HepG2 (cell line): ENCODE data around the gene SUPT4H1. TPM values are rescaled to one million over a fixed set of nuclear protein-coding genes. Genes with fewer than 3 reads are reported as not detected.

ENCODE experiments used
- ETV5 ChIP-seq: IDR thresholded peaks from 2 replicates; pipeline ENCODE4 v1.6.1; 2018; ENCODE audit warnings: missing biosample characterization, missing genetic modification reagents, inconsistent platforms, borderline replicate concordance
- FOXK1 ChIP-seq: sonication (generic); formaldehyde crosslinking; IDR thresholded peaks from 2 replicates; pipeline ENCODE4 v1.4.0; 2020; ENCODE audit warnings: low read depth, missing genetic modification reagents, borderline replicate concordance
- GFI1 ChIP-seq: sonication (generic); formaldehyde crosslinking; IDR thresholded peaks from 2 replicates; pipeline ENCODE4 v1.5.0; 2020; ENCODE audit warnings: missing genetic modification reagents, mild to moderate bottlenecking, borderline replicate concordance
- HDAC1 ChIP-seq: sonication (generic); formaldehyde crosslinking; IDR thresholded peaks from 2 replicates; pipeline ENCODE4 v1.5.1; 2020; ENCODE audit warnings: mild to moderate bottlenecking, missing genetic modification reagents
- HHEX ChIP-seq: IDR thresholded peaks from 2 replicates; pipeline ENCODE4 v1.6.1; 2016; ENCODE audit warnings: control low read depth
- HNF4G ChIP-seq, 2 experiments: sonication (generic) in 1 of 2; formaldehyde crosslinking in 1 of 2; IDR thresholded peaks; 2 replicates each; pipeline versions ENCODE4 v1.4.0 to v1.6.1; 2011 to 2020; ENCODE audit warnings: borderline replicate concordance in 2 of 2, low read depth in 2 of 2, mild to moderate bottlenecking in 2 of 2, low read length in 1 of 2, missing genetic modification reagents in 1 of 2, moderate library complexity in 1 of 2
- IRX3 ChIP-seq: sonication (generic); formaldehyde crosslinking; IDR thresholded peaks from 2 replicates; pipeline ENCODE4 v1.8.1; 2023; ENCODE audit warnings: mild to moderate bottlenecking, low read depth, missing genetic modification reagents, borderline replicate concordance
- ISX ChIP-seq: sonication (generic); formaldehyde crosslinking; conservative IDR thresholded peaks from 2 replicates; pipeline ENCODE4 v1.5.0; 2020; ENCODE audit warnings: missing genetic modification reagents
- NFKB2 ChIP-seq: sonication (generic); formaldehyde crosslinking; IDR thresholded peaks from 2 replicates; pipeline ENCODE4 v1.4.0; 2020; ENCODE audit warnings: missing genetic modification reagents, borderline replicate concordance
- NFKBIZ ChIP-seq: IDR thresholded peaks from 2 replicates; pipeline ENCODE4 v1.6.1; 2018; ENCODE audit warnings: missing genetic modification reagents, missing compliant biosample characterization
- RNF2 ChIP-seq: fragments of 450-650 bp; conservative IDR thresholded peaks from 2 replicates; pipeline ENCODE4 v1.6.1; 2016; ENCODE audit warnings: low read depth
- SAFB2 ChIP-seq: sonication (generic); formaldehyde crosslinking; IDR thresholded peaks from 2 replicates; pipeline ENCODE4 v1.5.1; 2020; ENCODE audit warnings: missing genetic modification reagents, low read depth, mild to moderate bottlenecking, borderline replicate concordance
- SALL2 ChIP-seq: sonication (generic); formaldehyde crosslinking; IDR thresholded peaks from 2 replicates; pipeline ENCODE4 v1.8.1; 2023; ENCODE audit warnings: mild to moderate bottlenecking, missing genetic modification reagents, inconsistent platforms
- ZNF12 ChIP-seq: sonication (generic); formaldehyde crosslinking; IDR thresholded peaks from 2 replicates; pipeline ENCODE4 v1.5.0; 2020; ENCODE audit warnings: missing genetic modification reagents
- ZNF549 ChIP-seq: sonication (generic); formaldehyde crosslinking; IDR thresholded peaks from 2 replicates; pipeline ENCODE4 v1.5.0; 2020; ENCODE audit warnings: missing genetic modification reagents
- ZNF703 ChIP-seq: sonication (generic); formaldehyde crosslinking; IDR thresholded peaks from 2 replicates; pipeline ENCODE4 v1.5.1; 2020; ENCODE audit warnings: missing genetic modification reagents, mild to moderate bottlenecking, moderate library complexity, borderline replicate concordance
- ZNF746 ChIP-seq: sonication (generic); formaldehyde crosslinking; IDR thresholded peaks from 2 replicates; pipeline ENCODE4 v1.8.0; 2022; ENCODE audit warnings: mild to moderate bottlenecking, missing genetic modification reagents
- ZSCAN9 ChIP-seq: IDR thresholded peaks from 2 replicates; pipeline ENCODE4 v1.6.1; 2016; ENCODE audit warnings: borderline replicate concordance
- polyA plus RNA-seq, 8 experiments: library from polyadenylated mRNA; depleted of rRNA in 3 of 8; stranded (reverse) in 7 of 8; unstranded in 1 of 8; fragments of >200 nt; fragmentation: Illumina TruSeq in 4 of 8; extraction: Trizol in 4 of 8; gene quantifications; 2 replicates each; pipeline versions ENCODE4 v1.2.1 to v1.2.3, GENCODE V29; 2011 to 2016; ENCODE audit warnings: low read depth in 4 of 8, missing spikeins in 1 of 8, mixed read lengths in 1 of 8; ENCODE audit not compliant: insufficient read depth in 1 of 8
- total RNA-seq, 5 experiments: library from RNA; depleted of rRNA; stranded (reverse); fragments of >200 nt; fragmentation: Illumina TruSeq; extraction: Trizol; gene quantifications; 2 replicates each; pipeline ENCODE4 v1.2.3, GENCODE V29; 2016; ENCODE audit warnings: low read depth in 1 of 5
- TF ChIP-seq, protein P1 (sequence below), 2 experiments: fragments of 450-650 bp in 1 of 2; sonication (generic) in 1 of 2; formaldehyde crosslinking; IDR thresholded peaks; 2 replicates each; pipeline versions ENCODE4 v1.5.0 to v1.8.0; 2020 to 2022; ENCODE audit warnings: mild to moderate bottlenecking in 1 of 2, missing genetic modification reagents in 1 of 2
- TF ChIP-seq, protein P2 (sequence below): sonication (generic); formaldehyde crosslinking; IDR thresholded peaks from 2 replicates; pipeline ENCODE4 v1.4.0; 2020; ENCODE audit warnings: mild to moderate bottlenecking, missing genetic modification reagents, borderline replicate concordance
- TF ChIP-seq, protein P3 (sequence below): sonication (generic); formaldehyde crosslinking; IDR thresholded peaks from 2 replicates; pipeline ENCODE4 v1.4.0; 2020; ENCODE audit warnings: mild to moderate bottlenecking, missing genetic modification reagents
- TF ChIP-seq, protein P4 (sequence below): sonication (generic); formaldehyde crosslinking; IDR thresholded peaks from 2 replicates; pipeline ENCODE4 v1.9.0; 2021; ENCODE audit warnings: missing genetic modification reagents, mild to moderate bottlenecking, borderline replicate concordance

SUPT4H1 gene
- total and polyA plus RNA-seq, 2 of the 13 experiments (the other 11 are each of a cell fraction or from before 2014, with no cell fraction given) = 155 to 244 TPM

DNA sequence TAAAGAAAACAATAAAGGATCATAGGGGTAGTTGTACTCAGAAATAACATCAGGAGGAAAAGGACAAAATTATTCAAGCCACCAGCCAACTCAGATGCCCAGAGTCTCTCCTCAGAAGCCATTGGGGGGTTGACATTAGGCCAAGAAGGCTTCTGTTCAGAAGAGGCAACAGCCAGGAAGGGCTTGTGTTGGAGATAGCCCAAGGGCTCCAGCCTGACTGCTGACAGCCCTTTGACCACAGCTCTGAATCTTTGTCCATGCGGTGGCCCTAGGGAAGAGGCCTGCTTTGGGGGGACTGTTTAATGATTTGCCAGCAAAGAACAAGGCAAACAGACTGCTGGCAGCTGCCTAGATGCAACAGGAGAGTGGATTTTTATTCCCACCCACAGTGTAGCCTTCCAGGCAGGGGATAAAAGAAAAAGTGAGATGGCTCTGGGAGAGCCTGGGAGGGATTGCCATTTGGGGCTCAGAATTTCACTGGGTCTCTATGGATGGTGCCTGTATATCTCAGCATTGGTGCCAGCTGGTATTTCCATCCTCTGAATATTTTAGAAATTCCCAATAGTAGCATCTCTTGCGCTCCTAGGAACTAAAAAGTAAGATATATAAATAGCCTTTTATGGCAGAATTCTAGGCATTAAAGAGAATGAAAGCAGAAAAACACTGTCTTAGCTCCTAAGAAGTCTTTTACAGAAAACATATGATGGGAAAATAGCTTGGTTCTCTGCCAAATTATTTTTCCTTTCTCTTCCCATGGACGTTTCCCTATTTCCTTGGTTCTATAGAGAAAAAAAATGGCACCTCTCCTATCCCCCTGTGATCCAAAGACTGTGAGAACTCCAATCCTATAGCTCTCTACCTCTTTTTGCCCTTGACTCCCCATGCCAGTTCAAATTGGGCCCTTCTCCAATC is 29.4 kb upstream of the SUPT4H1 start (continued):
- TF ChIP-seq IRX3 (CRISPR knock-in tag) (no peak), HHEX (CRISPR knock-in tag) (0 out of 2 replicates have a peak, but pooled peaks have one; percentile 46), ZSCAN9 (CRISPR knock-in tag) (peak; percentile 88; the same call in 1 of the 2 replicates), ZNF746 (peak; percentile 92), ZNF549 (no peak), NFKB2 (CRISPR knock-in tag) (peak; percentile 69; the same call in 1 of the 2 replicates), HNF4G (IDR thresholded peaks at IDR 0.05; ENCODE audit: borderline replicate concordance, low read depth, low read length) (peak; percentile 87), HNF4G (CRISPR knock-in tag; IDR thresholded peaks at IDR 0.05; ENCODE audit: borderline replicate concordance, low read depth) (peak; percentile 92), ISX (CRISPR knock-in tag) (no peak), ZNF703 (CRISPR knock-in tag) (no peak), HDAC1 (CRISPR knock-in tag) (peak; percentile 98), SALL2 (peak; percentile 82; the same call in 1 of the 2 replicates), NFKBIZ (no peak; the same call in 1 of the 2 replicates), GFI1 (CRISPR knock-in tag) (peak; percentile 83), FOXK1 (CRISPR knock-in tag) (peak; percentile 82; the same call in 1 of the 2 replicates), ETV5 (CRISPR knock-in tag) (peak; percentile 75), ZNF12 (CRISPR knock-in tag) (peak; percentile 73), SAFB2 (no peak; the same call in 1 of the 2 replicates), RNF2 (no peak)
- TF ChIP-seq, protein P1, sequence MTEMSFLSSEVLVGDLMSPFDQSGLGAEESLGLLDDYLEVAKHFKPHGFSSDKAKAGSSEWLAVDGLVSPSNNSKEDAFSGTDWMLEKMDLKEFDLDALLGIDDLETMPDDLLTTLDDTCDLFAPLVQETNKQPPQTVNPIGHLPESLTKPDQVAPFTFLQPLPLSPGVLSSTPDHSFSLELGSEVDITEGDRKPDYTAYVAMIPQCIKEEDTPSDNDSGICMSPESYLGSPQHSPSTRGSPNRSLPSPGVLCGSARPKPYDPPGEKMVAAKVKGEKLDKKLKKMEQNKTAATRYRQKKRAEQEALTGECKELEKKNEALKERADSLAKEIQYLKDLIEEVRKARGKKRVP (CRISPR knock-in tag; IDR thresholded peaks at IDR 0.05) = peak in 1 of 2 experiments; percentile 58; a peak in 1 of 4 replicates
- TF ChIP-seq, protein P2, sequence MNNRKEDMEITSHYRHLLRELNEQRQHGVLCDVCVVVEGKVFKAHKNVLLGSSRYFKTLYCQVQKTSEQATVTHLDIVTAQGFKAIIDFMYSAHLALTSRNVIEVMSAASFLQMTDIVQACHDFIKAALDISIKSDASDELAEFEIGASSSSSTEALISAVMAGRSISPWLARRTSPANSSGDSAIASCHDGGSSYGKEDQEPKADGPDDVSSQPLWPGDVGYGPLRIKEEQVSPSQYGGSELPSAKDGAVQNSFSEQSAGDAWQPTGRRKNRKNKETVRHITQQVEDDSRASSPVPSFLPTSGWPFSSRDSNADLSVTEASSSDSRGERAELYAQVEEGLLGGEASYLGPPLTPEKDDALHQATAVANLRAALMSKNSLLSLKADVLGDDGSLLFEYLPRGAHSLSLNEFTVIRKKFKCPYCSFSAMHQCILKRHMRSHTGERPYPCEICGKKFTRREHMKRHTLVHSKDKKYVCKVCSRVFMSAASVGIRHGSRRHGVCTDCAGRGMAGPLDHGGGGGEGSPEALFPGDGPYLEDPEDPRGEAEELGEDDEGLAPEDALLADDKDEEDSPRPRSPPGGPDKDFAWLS (CRISPR knock-in tag) = no peak
- TF ChIP-seq, protein P3, sequence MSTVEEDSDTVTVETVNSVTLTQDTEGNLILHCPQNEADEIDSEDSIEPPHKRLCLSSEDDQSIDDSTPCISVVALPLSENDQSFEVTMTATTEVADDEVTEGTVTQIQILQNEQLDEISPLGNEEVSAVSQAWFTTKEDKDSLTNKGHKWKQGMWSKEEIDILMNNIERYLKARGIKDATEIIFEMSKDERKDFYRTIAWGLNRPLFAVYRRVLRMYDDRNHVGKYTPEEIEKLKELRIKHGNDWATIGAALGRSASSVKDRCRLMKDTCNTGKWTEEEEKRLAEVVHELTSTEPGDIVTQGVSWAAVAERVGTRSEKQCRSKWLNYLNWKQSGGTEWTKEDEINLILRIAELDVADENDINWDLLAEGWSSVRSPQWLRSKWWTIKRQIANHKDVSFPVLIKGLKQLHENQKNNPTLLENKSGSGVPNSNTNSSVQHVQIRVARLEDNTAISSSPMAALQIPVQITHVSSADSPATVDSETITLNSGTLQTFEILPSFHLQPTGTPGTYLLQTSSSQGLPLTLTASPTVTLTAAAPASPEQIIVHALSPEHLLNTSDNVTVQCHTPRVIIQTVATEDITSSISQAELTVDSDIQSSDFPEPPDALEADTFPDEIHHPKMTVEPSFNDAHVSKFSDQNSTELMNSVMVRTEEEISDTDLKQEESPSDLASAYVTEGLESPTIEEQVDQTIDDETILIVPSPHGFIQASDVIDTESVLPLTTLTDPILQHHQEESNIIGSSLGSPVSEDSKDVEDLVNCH (CRISPR knock-in tag) = no peak
- TF ChIP-seq, protein P4, sequence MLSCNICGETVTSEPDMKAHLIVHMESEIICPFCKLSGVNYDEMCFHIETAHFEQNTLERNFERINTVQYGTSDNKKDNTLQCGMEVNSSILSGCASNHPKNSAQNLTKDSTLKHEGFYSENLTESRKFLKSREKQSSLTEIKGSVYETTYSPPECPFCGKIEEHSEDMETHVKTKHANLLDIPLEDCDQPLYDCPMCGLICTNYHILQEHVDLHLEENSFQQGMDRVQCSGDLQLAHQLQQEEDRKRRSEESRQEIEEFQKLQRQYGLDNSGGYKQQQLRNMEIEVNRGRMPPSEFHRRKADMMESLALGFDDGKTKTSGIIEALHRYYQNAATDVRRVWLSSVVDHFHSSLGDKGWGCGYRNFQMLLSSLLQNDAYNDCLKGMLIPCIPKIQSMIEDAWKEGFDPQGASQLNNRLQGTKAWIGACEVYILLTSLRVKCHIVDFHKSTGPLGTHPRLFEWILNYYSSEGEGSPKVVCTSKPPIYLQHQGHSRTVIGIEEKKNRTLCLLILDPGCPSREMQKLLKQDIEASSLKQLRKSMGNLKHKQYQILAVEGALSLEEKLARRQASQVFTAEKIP (CRISPR knock-in tag) = no peak
